OCI-LY1 (cell line): ENCODE data around the gene TNN.

Experiments used
- H2AFZ ChIP-seq: fragments of 200-600 bp; sonication (generic), shearing (Covaris generic); 2 replicates; pipeline ENCODE4 v1.6.0; 2014; ENCODE audit warnings: antibody characterized with exemption, mild to moderate bottlenecking, low read length
- H3F3A ChIP-seq: fragments of 200-600 bp; sonication (generic), shearing (Covaris generic); 2 replicates; pipeline ENCODE4 v1.6.0; 2014; ENCODE audit warnings: mild to moderate bottlenecking, antibody characterized with exemption, low read length, moderate library complexity; ENCODE audit not compliant: insufficient read depth
- H3K27ac ChIP-seq: fragments of 200-600 bp; sonication (generic); 2 replicates; pipeline ENCODE4 v1.5.1; 2014; ENCODE audit warnings: low read length, mixed run types, mild to moderate bottlenecking, low read depth; ENCODE audit not compliant: poor library complexity, severe bottlenecking
- H3K27me3 ChIP-seq: fragments of 200-600 bp; sonication (generic); 2 replicates; pipeline ENCODE4 v1.6.0; 2014; ENCODE audit warnings: antibody characterized with exemption, mild to moderate bottlenecking, low read length, moderate library complexity; ENCODE audit not compliant: insufficient read depth
- H3K36me3 ChIP-seq: fragments of 200-600 bp; sonication (generic); 2 replicates; pipeline ENCODE4 v1.6.1; 2014; ENCODE audit warnings: mild to moderate bottlenecking, antibody characterized with exemption, low read length, moderate library complexity, mixed read lengths; ENCODE audit not compliant: insufficient read depth
- H3K4me1 ChIP-seq: fragments of 200-600 bp; sonication (generic); 2 replicates; pipeline ENCODE4 v1.5.1; 2014; ENCODE audit warnings: mild to moderate bottlenecking, low read length, moderate library complexity; ENCODE audit not compliant: insufficient read depth, severe bottlenecking
- H3K4me2 ChIP-seq: fragments of 200-600 bp; sonication (generic), shearing (Covaris generic); 2 replicates; pipeline ENCODE4 v1.6.1; 2014; ENCODE audit warnings: low read length
- H3K4me3 ChIP-seq: fragments of 200-600 bp; sonication (generic); 2 replicates; pipeline ENCODE4 v1.5.1; 2014; ENCODE audit warnings: low read length, low read depth, mild to moderate bottlenecking, mixed read lengths; ENCODE audit not compliant: poor library complexity, severe bottlenecking
- H3K79me2 ChIP-seq: fragments of 200-600 bp; shearing (Covaris generic); 2 replicates; pipeline ENCODE4 v1.6.1; 2016; ENCODE audit warnings: mixed run types, low read length, mixed read lengths; ENCODE audit not compliant: insufficient read depth
- H3K9ac ChIP-seq: fragments of 200-600 bp; sonication (generic), shearing (Covaris generic); 2 replicates; pipeline ENCODE4 v1.6.1; 2014; ENCODE audit warnings: mild to moderate bottlenecking, low read length, mixed read lengths
- H3K9me2 ChIP-seq: fragments of 200-600 bp; sonication (generic), shearing (Covaris generic); 2 replicates; pipeline ENCODE4 v1.6.1; 2014; ENCODE audit warnings: low read depth, mild to moderate bottlenecking, low read length, mixed read lengths
- H3K9me3 ChIP-seq: fragments of 200-600 bp; shearing (Covaris generic); 2 replicates; pipeline ENCODE4 v1.6.1; 2014; ENCODE audit warnings: low read length, mixed read lengths
- H4K20me1 ChIP-seq: fragments of 200-600 bp; sonication (generic), shearing (Covaris generic); 2 replicates; pipeline ENCODE4 v1.6.0; 2016; ENCODE audit warnings: mild to moderate bottlenecking, low read length; ENCODE audit not compliant: insufficient read depth
- EZH2 ChIP-seq: fragments of 200-600 bp; sonication (generic), shearing (Covaris generic); IDR thresholded peaks from 2 replicates; pipeline ENCODE4 v1.8.0; 2017; ENCODE audit warnings: borderline replicate concordance, mixed run types, mild to moderate bottlenecking, antibody characterized with exemption, low read length, moderate library complexity, mixed read lengths
- TF ChIP-seq, protein P1 (sequence below): fragments of 200-600 bp; sonication (generic), shearing (Covaris generic); IDR thresholded peaks from 2 replicates; pipeline ENCODE4 v1.5.1; 2017; ENCODE audit warnings: mild to moderate bottlenecking, antibody characterized with exemption, low read length, moderate library complexity, mixed read lengths

Gene TNN

DNA sequence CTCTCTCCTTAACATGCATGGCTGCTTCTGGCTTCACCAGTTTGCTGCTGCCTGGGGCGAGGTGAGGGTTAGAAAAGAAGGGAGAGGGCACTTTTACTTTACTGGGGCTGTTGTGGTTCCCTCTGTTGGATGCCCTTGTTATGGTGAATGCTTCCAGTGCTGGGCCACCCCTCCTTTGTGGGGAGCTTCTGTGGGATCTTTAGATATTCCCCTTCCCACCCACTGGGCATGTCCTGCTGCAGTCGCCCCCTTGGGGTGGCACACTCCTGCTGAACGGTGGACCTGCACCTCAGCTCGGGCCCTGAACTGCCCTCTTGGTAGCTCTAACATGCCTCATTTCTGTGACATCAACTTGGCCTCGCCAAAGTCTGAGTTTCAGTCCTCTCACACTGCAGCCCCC is 6.0 kb downstream of the TNN start:
- Histone ChIP-seq H3K4me3 (no peak overlapping the region), H4K20me1 (no peaks in the 10 kb centered on the region), H3K9me3 (no peaks in the 10 kb centered on the region), H3K9me2 (no peaks in the 10 kb centered on the region), H3K4me1 (no peaks in the 10 kb centered on the region), H3F3A (no peaks in the 10 kb centered on the region), H3K27ac (no peak overlapping the region), H3K36me3 (no peaks in the 10 kb centered on the region), H3K9ac (no peak overlapping the region), H3K79me2 (no peaks in the 10 kb centered on the region), H3K4me2 (no peak overlapping the region), H3K27me3 (no peaks in the 10 kb centered on the region), H2AFZ (no peak overlapping the region)
- TF ChIP-seq, protein P1, sequence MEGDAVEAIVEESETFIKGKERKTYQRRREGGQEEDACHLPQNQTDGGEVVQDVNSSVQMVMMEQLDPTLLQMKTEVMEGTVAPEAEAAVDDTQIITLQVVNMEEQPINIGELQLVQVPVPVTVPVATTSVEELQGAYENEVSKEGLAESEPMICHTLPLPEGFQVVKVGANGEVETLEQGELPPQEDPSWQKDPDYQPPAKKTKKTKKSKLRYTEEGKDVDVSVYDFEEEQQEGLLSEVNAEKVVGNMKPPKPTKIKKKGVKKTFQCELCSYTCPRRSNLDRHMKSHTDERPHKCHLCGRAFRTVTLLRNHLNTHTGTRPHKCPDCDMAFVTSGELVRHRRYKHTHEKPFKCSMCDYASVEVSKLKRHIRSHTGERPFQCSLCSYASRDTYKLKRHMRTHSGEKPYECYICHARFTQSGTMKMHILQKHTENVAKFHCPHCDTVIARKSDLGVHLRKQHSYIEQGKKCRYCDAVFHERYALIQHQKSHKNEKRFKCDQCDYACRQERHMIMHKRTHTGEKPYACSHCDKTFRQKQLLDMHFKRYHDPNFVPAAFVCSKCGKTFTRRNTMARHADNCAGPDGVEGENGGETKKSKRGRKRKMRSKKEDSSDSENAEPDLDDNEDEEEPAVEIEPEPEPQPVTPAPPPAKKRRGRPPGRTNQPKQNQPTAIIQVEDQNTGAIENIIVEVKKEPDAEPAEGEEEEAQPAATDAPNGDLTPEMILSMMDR, result no peak
- TF ChIP-seq EZH2, result no peak

- Histone ChIP-seq H3K79me2 (no peaks in the 10 kb centered on the region), H3K4me2 (no peak overlapping the region), H3K4me3 (no peak overlapping the region), H2AFZ (no peak overlapping the region), H3K9me2 (no peaks in the 10 kb centered on the region), H3K36me3 (no peaks in the 10 kb centered on the region), H3K4me1 (no peaks in the 10 kb centered on the region), H3K27me3 (0 out of 2 replicates have a peak, but pooled peaks cover 4% of the 10 kb centered on the region), H3F3A (no peaks in the 10 kb centered on the region), H3K9me3 (no peaks in the 10 kb centered on the region), H4K20me1 (no peaks in the 10 kb centered on the region), H3K27ac (no peak overlapping the region), H3K9ac (no peak overlapping the region)
- TF ChIP-seq, protein P1, result no peak
- TF ChIP-seq EZH2, result no peak
Observed at GRCh38 chr1:175075572-175076568, 8.2 kb downstream of the TNN start.

DNA sequence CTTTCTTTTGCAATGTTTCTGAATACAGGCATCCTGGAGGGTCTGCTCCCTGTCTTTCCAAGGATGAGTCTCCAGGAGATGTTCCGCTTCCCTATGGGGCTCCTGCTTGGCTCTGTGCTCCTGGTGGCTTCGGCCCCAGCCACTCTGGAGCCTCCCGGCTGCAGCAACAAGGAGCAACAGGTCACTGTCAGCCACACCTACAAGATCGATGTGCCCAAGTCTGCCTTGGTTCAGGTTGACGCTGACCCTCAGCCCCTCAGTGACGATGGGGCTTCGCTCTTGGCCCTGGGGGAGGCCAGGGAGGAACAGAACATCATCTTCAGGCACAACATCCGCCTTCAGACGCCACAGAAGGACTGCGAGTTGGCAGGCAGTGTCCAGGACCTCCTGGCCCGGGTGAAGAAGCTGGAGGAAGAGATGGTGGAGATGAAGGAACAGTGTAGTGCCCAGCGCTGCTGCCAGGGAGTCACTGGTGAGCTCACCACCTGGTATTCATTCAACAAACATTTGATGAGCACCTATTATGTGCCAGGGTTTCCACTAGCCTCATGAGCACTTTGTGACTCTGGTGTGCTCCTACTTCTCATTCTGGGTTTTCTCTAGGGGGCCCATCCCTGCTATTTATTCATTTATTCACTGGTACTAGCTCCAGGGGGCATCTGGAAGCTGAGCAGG is 9.9 kb downstream of the TNN start:
- H3K9me2 ChIP-seq, result no peaks in the 10 kb centered on the region
- no peak overlapping the region for H3K4me2 ChIP-seq
- H3K27ac ChIP-seq, result no peak overlapping the region
- no peaks in the 10 kb centered on the region for H3F3A ChIP-seq
- H3K36me3 ChIP-seq, result no peaks in the 10 kb centered on the region
- no peak overlapping the region for H2AFZ ChIP-seq
- no peak overlapping the region for H3K4me3 ChIP-seq
- H4K20me1 ChIP-seq, result no peaks in the 10 kb centered on the region
- H3K79me2 ChIP-seq, result no peaks in the 10 kb centered on the region
- no peaks in the 10 kb centered on the region for H3K4me1 ChIP-seq
- H3K9me3 ChIP-seq, result no peaks in the 10 kb centered on the region
- 0 out of 2 replicates have a peak, but pooled peaks cover 10% of the 10 kb centered on the region for H3K27me3 ChIP-seq
- H3K9ac ChIP-seq, result no peak overlapping the region
- TF ChIP-seq, protein P1, result no peak
- no peak for TF ChIP-seq EZH2
